NT2/D1 (cell line): ENCODE data around the gene NMB.

Experiments
- DNase-seq: peaks from one replicate; pipeline ENCODE4 v3.0.0-alpha.2; 2011; ENCODE audit warnings: low read depth, low spot score
- H3K27me3 ChIP-seq: 2 replicates; pipeline ENCODE4 v1.6.0; 2011; ENCODE audit warnings: mild to moderate bottlenecking; ENCODE audit not compliant: insufficient read length, insufficient read depth
- H3K36me3 ChIP-seq: 2 replicates; pipeline ENCODE4 v1.6.1; 2011; ENCODE audit warnings: mild to moderate bottlenecking, low read length, mixed read lengths; ENCODE audit not compliant: insufficient read depth, insufficient read length
- H3K4me1 ChIP-seq: 2 replicates; pipeline ENCODE4 v1.5.1; 2011; ENCODE audit not compliant: insufficient read depth, insufficient read length
- H3K4me3 ChIP-seq: 2 replicates; pipeline ENCODE4 v1.5.1; 2011; ENCODE audit warnings: low read depth; ENCODE audit not compliant: insufficient read length
- H3K9ac ChIP-seq: 2 replicates; pipeline ENCODE4 v1.6.0; 2011; ENCODE audit warnings: low read depth; ENCODE audit not compliant: insufficient read length
- H3K9me3 ChIP-seq: 2 replicates; pipeline ENCODE4 v1.5.1; 2011; ENCODE audit warnings: mild to moderate bottlenecking, low read length; ENCODE audit not compliant: insufficient read depth
- SUZ12 ChIP-seq: IDR thresholded peaks from 2 replicates; pipeline ENCODE4 v1.6.1; 2011; ENCODE audit not compliant: insufficient read length, insufficient read depth; ENCODE audit errors: extremely low read depth
- YY1 ChIP-seq: IDR thresholded peaks from 2 replicates; pipeline ENCODE4 v1.6.1; 2011; ENCODE audit not compliant: insufficient read length, insufficient read depth
- ZNF274 ChIP-seq: IDR thresholded peaks from 2 replicates; pipeline ENCODE4 v1.6.1; 2011; ENCODE audit warnings: mild to moderate bottlenecking, low read depth, low read length

NMB gene

DNA sequence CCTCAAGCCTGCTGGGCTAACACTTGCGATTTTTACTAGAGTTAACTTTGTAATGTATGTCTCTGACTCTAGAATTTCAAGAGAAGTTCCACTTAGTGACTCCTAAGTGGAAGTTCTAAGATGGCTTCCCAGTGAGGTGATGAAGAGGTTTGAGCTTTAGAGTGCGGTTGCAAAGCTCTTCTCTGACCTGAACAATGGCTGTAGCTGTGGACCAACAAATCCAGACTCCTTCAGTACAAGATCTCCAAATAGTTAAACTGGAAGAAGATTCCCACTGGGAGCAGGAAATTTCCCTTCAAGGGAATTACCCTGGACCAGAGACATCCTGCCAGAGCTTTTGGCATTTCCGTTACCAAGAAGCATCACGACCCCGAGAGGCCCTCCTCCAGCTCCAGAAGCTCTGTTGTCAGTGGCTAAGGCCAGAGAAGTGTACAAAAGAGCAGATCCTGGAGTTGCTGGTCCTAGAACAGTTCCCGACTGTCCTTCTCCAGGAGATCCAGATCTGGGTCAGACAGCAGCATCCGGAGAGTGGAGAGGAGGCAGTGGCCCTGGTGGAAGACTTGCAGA is 26.2 kb downstream of the NMB start:
- no peak for DNase-seq
- peaks cover 3% of the 10 kb centered on the region for H3K36me3 ChIP-seq
- no peaks in the 10 kb centered on the region for H3K9me3 ChIP-seq
- peak overlapping the region; percentile 66 for H3K9ac ChIP-seq
- TF ChIP-seq ZNF274 (no peak), SUZ12 (no peak), YY1 (no peak)
- H3K4me3 ChIP-seq, result peak overlapping the region; percentile 77
- peaks cover 5% of the 10 kb centered on the region for H3K4me1 ChIP-seq
- peaks cover 45% of the 10 kb centered on the region for H3K27me3 ChIP-seq

DNA sequence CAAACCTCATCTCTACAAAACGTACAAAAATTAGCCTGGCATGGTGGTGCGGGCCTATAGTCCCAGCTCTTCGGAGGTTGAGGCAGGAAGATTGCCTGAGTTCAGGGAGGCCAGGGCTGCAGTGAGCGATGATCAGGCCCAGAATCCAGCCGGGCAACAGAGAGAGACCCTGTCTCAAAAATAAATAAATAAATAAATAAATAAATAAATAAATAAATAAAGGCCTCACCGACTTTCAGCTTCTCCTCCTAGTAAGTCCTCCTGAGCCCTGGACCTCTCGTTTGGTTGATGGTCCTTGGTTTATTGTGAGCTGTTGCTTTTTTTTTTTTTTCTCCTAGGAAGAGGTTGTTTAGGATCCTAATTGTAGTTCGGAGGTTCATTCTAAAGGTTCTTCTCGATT is 29.0 kb downstream of the NMB start:
- no peaks in the 10 kb centered on the region for H3K36me3 ChIP-seq
- H3K4me3 ChIP-seq, result no peak overlapping the region
- TF ChIP-seq YY1 (no peak), SUZ12 (no peak), ZNF274 (no peak)
- no peak overlapping the region for H3K9ac ChIP-seq
- H3K9me3 ChIP-seq, result no peaks in the 10 kb centered on the region
- H3K27me3 ChIP-seq, result peaks cover 22% of the 10 kb centered on the region
- DNase-seq, result no peak
- H3K4me1 ChIP-seq, result peaks cover 5% of the 10 kb centered on the region

DNA sequence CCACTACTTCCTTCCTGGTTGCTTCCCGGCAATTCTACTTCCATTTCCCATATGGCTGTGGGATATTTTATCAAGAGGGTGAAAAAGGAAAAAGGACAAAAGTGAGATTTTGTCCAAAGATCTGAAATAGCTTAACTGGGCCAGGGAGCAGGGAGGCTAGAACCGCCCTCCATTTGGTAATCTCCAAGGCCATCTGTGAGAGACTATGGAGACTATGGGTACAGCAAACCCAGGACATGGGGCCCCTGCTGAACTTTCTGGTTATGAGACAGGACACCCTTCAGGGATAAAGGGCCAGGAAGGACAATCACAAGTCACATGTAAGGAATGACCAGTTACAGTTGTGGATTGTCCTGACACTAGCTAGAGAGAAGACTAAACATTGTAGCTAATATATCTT is 32.9 kb downstream of the NMB start:
- peaks cover 33% of the 10 kb centered on the region for H3K9me3 ChIP-seq
- H3K4me1 ChIP-seq, result no peaks in the 10 kb centered on the region
- H3K4me3 ChIP-seq, result no peak overlapping the region
- no peak for DNase-seq
- no peaks in the 10 kb centered on the region for H3K27me3 ChIP-seq
- no peak for TF ChIP-seq YY1
- TF ChIP-seq SUZ12, result no peak
- no peak for TF ChIP-seq ZNF274
- H3K9ac ChIP-seq, result no peak overlapping the region
- H3K36me3 ChIP-seq, result peaks cover 31% of the 10 kb centered on the region

DNA sequence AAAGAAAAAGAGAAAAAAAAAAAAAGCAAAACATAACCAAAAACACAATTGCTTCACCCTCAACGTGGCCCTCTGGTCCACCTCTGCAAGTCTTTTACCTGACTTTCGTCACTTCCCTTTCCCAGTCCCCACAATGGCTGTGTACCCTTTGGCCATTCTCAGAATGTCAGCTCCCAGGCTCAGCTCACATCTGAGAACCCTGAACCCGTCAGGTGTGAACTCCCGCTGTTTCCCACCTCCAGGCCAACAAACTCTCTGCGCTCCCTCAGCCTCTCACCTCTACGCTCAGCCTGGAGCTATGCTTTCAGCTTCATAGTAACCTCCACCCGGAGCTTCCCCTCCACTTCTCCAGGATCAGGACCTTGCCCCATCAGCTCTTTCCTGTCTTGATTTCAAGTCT is 33.6 kb downstream of the NMB start:
- H3K9me3 ChIP-seq, result peaks cover 40% of the 10 kb centered on the region
- peaks cover 31% of the 10 kb centered on the region for H3K36me3 ChIP-seq
- no peaks in the 10 kb centered on the region for H3K4me1 ChIP-seq
- H3K4me3 ChIP-seq, result no peak overlapping the region
- no peak for TF ChIP-seq YY1
- TF ChIP-seq ZNF274, result no peak
- TF ChIP-seq SUZ12, result no peak
- no peak overlapping the region for H3K9ac ChIP-seq
- H3K27me3 ChIP-seq, result no peaks in the 10 kb centered on the region
- no peak for DNase-seq

DNA sequence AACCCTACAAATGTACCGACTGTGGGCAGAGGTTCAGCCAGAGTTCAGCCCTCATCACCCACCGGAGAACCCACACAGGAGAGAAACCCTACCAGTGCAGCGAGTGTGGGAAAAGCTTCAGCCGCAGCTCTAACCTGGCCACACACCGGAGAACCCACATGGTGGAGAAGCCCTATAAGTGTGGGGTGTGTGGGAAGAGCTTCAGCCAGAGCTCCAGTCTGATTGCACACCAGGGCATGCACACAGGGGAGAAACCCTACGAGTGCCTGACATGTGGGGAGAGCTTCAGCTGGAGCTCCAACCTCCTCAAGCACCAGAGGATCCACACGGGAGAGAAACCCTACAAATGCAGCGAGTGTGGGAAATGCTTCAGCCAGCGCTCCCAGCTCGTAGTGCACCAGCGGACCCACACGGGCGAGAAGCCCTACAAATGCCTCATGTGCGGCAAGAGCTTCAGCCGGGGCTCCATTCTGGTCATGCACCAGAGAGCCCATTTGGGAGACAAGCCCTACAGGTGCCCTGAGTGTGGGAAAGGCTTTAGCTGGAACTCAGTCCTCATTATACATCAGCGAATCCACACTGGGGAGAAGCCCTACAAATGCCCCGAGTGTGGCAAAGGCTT is 36.5 kb downstream of the NMB start:
- no peak for DNase-seq
- Histone ChIP-seq H3K4me3 (no peak overlapping the region), H3K36me3 (peaks cover 31% of the 10 kb centered on the region), H3K4me1 (no peaks in the 10 kb centered on the region), H3K9ac (no peak overlapping the region), H3K27me3 (no peaks in the 10 kb centered on the region), H3K9me3 (peaks cover 48% of the 10 kb centered on the region)
- no peak for TF ChIP-seq YY1
- peak; percentile 27; the same call in 1 of the 2 replicates for TF ChIP-seq ZNF274
- no peak for TF ChIP-seq SUZ12

DNA sequence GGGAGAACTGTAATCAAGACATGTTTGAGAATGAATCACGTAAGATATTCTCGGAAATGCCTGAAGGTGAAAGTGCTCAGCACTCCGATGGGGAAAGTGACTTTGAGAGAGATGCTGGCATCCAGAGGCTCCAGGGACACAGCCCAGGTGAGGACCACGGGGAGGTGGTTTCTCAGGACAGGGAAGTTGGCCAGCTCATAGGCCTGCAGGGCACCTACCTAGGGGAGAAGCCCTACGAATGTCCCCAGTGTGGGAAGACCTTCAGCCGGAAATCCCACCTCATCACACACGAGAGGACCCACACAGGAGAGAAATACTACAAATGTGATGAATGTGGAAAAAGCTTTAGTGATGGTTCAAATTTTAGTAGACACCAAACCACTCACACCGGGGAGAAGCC is 37.4 kb downstream of the NMB start:
- no peaks in the 10 kb centered on the region for H3K27me3 ChIP-seq
- H3K36me3 ChIP-seq, result peaks cover 31% of the 10 kb centered on the region
- no peaks in the 10 kb centered on the region for H3K4me1 ChIP-seq
- TF ChIP-seq SUZ12 (no peak), YY1 (no peak), ZNF274 (no peak)
- no peak for DNase-seq
- H3K9ac ChIP-seq, result no peak overlapping the region
- H3K9me3 ChIP-seq, result peaks cover 48% of the 10 kb centered on the region
- no peak overlapping the region for H3K4me3 ChIP-seq

DNA sequence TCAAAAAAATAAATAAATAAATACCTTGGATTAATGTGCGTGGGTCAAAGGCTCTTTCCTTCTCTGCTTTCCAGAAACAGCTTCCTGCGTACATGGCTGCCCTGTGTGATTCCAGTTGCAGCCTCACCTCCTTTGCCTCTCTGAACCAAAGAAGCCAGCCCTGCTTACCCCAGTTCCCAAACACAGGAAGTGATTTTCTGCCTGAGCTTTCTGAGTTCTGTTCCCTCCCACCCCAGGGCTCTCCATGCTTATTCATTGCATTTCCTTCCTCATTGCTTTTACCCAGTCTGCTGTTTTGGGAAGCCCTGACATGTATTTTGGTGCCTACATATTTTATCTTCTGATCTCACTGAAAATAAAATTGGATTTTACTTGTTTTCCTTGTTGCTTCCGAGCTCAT is 41.8 kb downstream of the NMB start:
- TF ChIP-seq ZNF274 (no peak), SUZ12 (no peak), YY1 (no peak)
- Histone ChIP-seq H3K27me3 (no peaks in the 10 kb centered on the region), H3K9ac (no peak overlapping the region), H3K36me3 (peaks cover 14% of the 10 kb centered on the region), H3K4me1 (no peaks in the 10 kb centered on the region), H3K9me3 (peaks cover 27% of the 10 kb centered on the region), H3K4me3 (no peak overlapping the region)
- no peak for DNase-seq

DNA sequence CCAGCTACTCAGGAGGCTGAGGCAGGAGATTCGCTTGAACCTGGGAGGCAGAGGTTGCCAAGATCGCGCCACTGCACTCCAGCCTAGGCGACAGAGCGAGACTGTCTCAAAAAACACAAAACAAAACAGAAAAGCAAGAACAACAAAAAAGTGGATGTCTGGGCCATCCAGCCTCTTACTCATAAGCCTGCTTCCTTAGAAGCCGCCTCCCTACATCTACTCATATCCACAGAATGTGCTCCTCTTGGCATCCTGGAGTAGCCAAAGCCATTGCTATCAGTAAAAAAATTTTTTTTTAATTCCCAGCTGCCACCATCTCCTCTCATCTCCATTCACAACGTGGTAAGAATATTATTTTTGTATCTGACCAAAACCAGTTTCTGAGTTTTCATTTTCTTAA is 46.4 kb downstream of the NMB start:
- DNase-seq, result no peak
- Histone ChIP-seq H3K4me3 (no peak overlapping the region), H3K9ac (no peak overlapping the region), H3K36me3 (peaks cover 25% of the 10 kb centered on the region), H3K9me3 (no peaks in the 10 kb centered on the region), H3K4me1 (no peaks in the 10 kb centered on the region), H3K27me3 (peaks cover 3% of the 10 kb centered on the region)
- TF ChIP-seq ZNF274 (no peak), SUZ12 (no peak), YY1 (no peak)
